Neural cell (in vitro differentiated cells): ENCODE results near the gene GLI3.

ENCODE experiments used
- REST ChIP-seq: IDR thresholded peaks from 2 replicates; pipeline ENCODE4 v1.6.1; 2012; ENCODE audit warnings: borderline replicate concordance
- TF ChIP-seq, protein P1 (sequence below): fragments of 450-650 bp; IDR thresholded peaks from 2 replicates; pipeline ENCODE4 v1.5.1; 2014; ENCODE audit warnings: antibody characterized with exemption, mild to moderate bottlenecking, moderate library complexity; ENCODE audit not compliant: poor library complexity, severe bottlenecking

DNA sequence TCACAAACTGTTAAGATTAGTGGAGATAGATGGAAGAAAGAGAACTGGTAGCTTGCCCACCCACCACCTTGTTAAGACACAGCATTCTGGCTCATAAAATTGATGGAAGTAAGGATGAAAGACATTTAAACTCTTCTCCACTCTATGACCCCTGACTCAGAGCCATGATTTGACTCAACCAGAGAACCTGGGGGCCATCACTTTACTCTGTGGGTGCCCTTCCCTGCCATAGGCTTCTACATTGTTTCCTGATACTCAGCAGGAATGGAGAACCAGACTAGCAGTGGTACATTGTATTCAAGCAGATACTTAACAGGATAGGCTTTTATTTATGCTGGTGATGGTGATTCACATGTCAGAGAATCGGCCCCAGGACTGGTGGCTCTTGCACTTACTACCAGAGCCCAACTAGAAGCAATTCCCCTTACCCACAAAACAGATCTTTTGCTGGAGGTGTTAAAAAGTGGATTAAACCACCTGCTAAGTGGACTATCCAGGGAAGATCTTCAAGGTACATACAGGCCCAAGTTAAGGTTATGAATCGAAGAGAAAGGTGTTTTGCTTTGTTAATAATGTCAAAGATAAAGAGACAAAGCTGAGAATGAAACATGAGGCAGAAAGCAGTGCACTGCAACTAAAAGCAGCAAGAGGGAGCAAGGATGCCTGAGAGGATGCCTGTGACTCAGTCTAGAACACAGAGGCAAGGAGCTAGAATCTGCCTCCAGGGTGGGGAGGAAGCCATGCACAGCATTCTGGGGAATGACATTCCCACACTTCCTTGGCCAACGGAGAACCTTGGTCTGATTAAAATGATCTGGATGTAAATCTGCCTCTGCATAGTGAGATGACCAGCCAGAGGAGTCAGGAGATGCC lies 36.0 kb upstream of the GLI3 start:
- no peak for TF ChIP-seq REST
- TF ChIP-seq, protein P1, sequence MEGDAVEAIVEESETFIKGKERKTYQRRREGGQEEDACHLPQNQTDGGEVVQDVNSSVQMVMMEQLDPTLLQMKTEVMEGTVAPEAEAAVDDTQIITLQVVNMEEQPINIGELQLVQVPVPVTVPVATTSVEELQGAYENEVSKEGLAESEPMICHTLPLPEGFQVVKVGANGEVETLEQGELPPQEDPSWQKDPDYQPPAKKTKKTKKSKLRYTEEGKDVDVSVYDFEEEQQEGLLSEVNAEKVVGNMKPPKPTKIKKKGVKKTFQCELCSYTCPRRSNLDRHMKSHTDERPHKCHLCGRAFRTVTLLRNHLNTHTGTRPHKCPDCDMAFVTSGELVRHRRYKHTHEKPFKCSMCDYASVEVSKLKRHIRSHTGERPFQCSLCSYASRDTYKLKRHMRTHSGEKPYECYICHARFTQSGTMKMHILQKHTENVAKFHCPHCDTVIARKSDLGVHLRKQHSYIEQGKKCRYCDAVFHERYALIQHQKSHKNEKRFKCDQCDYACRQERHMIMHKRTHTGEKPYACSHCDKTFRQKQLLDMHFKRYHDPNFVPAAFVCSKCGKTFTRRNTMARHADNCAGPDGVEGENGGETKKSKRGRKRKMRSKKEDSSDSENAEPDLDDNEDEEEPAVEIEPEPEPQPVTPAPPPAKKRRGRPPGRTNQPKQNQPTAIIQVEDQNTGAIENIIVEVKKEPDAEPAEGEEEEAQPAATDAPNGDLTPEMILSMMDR: no peak
